ENCODE measurements around the gene SDF2. TPM values are rescaled to one million over a fixed set of nuclear protein-coding genes. Genes with fewer than 3 reads are reported as not detected.

The SDF2 gene
- total RNA-seq, 2 donors from 2014 or later = 52.3 to 53.1 TPM

DNA sequence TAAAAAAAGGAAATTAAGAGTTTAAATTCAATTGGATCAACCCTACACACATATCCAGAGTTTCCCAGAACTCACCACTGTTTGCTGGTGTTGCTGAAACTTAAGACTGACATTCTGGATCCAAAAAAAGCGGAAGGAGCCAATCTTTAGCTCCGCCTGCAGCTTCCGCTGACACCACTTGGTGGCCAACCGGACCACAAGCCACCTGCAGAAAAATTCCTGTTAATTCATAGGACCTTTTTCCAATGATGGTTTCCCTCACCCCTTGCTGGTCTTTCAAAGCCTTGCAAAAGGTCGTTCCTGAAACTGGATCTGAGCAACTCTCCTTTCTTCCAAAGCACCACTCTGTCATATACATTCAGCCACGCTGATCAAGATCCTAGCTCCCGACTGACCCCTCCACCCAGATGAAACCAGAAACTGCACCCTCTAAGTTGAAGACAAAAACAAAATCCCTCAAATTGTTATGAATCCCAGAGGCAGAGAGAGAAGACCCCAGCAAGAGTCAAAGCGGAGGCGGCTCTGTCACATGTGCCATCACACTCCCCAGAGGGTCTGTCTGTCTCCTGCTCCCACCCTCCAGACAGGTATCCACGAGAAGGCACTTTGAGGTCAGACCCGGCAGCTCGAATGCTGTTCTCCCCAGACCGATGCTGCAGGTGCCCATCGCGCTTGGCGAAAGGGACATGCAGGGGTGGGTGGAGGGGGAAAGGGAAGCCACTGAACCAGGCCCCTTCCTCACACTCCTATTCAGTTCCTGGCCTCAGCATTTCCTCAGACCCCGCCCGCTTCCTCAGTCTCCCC is 17.5 kb downstream of the SDF2 start:
- Histone ChIP-seq H3K4me1 (ENCODE audit: control insufficient read depth in 1 of 2, low read depth in 2 of 2) (peaks cover 13 to 40% of the 10 kb centered on the region in 2 donors), H3K36me3 (peaks cover 29% of the 10 kb centered on the region), H3K9me3 (no peaks in the 10 kb centered on the region), H3K27me3 (replicated peaks; ENCODE audit: insufficient read depth) (no peaks in the 10 kb centered on the region), H3K27ac (peak overlapping the region; percentile 84 to 97), H3K4me3 (peak overlapping the region; percentile 96)
- no peak for DNase-seq (ENCODE audit: low spot score)
- ATAC-seq (ENCODE audit: insufficient number of reproducible peaks, low FRiP score, low read depth) = no peak
- TF ChIP-seq, protein P1, sequence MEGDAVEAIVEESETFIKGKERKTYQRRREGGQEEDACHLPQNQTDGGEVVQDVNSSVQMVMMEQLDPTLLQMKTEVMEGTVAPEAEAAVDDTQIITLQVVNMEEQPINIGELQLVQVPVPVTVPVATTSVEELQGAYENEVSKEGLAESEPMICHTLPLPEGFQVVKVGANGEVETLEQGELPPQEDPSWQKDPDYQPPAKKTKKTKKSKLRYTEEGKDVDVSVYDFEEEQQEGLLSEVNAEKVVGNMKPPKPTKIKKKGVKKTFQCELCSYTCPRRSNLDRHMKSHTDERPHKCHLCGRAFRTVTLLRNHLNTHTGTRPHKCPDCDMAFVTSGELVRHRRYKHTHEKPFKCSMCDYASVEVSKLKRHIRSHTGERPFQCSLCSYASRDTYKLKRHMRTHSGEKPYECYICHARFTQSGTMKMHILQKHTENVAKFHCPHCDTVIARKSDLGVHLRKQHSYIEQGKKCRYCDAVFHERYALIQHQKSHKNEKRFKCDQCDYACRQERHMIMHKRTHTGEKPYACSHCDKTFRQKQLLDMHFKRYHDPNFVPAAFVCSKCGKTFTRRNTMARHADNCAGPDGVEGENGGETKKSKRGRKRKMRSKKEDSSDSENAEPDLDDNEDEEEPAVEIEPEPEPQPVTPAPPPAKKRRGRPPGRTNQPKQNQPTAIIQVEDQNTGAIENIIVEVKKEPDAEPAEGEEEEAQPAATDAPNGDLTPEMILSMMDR (IDR thresholded peaks at IDR 0.05) = peak; percentile 56

DNA sequence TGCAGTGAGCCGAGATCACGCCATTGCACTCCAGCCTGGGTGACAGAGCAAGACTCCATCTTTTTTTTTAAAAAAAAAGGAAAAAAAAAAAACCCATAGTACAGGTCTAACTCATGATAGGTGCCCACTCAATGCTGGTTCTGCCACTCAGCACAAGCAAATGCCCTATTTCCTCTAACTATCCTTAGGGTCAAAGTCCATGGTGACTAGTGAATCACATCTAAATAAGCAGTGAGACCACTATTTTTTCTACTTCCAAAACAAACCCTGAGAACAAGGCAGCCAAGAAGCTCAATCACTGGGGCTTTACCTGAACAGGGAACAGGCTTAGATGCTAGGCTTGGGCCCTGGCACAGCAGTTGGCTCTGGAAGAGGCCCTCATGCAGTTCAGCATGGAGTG is 20.1 kb downstream of the SDF2 start:
- H3K27me3 ChIP-seq (replicated peaks; ENCODE audit: insufficient read depth) = no peaks in the 10 kb centered on the region
- H3K36me3 ChIP-seq = peaks cover 38% of the 10 kb centered on the region

DNA sequence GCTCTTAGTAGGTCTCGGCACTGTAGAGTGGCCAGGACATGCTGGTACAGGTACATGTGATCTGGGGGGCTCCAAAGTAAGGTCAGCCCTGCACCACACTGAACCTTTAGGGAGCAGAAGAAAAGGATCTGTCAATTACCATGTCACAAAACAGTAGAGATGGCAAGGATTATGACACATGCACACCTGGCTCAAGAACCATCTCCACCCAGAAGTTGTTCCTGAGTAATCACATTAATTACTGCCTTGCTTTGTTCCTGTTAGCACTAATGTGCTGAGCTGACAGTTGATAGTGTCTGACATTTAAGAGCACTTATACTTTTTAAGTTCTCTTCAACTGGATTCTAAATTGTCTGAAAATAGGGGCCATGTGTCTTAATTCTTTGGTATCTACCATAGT is 26.2 kb downstream of the SDF2 start:
- Histone ChIP-seq H3K9me3 (no peaks in the 10 kb centered on the region), H3K36me3 (peaks cover 80% of the 10 kb centered on the region), H3K27ac (no peak overlapping the region), H3K27me3 (replicated peaks; ENCODE audit: insufficient read depth) (no peaks in the 10 kb centered on the region), H3K4me3 (no peak overlapping the region), H3K4me1 (ENCODE audit: control insufficient read depth in 1 of 2, low read depth in 2 of 2) (no peaks in the 10 kb centered on the region)
- ATAC-seq (ENCODE audit: insufficient number of reproducible peaks, low FRiP score, low read depth) (no peak), DNase-seq (ENCODE audit: low spot score) (no peak)
- TF ChIP-seq, protein P1 (IDR thresholded peaks at IDR 0.05) = no peak

More for the DNA sequence above, 20.1 kb downstream of the SDF2 start:
- no peak for DNase-seq (ENCODE audit: low spot score)
- Histone ChIP-seq H3K9me3 (no peaks in the 10 kb centered on the region), H3K4me1 (ENCODE audit: control insufficient read depth in 1 of 2, low read depth in 2 of 2) (peaks cover 13 to 32% of the 10 kb centered on the region in 2 donors), H3K27ac (no peak overlapping the region), H3K4me3 (no peak overlapping the region)
- no peak for ATAC-seq (ENCODE audit: insufficient number of reproducible peaks, low FRiP score, low read depth)
- TF ChIP-seq, protein P1 (IDR thresholded peaks at IDR 0.05) = no peak

DNA sequence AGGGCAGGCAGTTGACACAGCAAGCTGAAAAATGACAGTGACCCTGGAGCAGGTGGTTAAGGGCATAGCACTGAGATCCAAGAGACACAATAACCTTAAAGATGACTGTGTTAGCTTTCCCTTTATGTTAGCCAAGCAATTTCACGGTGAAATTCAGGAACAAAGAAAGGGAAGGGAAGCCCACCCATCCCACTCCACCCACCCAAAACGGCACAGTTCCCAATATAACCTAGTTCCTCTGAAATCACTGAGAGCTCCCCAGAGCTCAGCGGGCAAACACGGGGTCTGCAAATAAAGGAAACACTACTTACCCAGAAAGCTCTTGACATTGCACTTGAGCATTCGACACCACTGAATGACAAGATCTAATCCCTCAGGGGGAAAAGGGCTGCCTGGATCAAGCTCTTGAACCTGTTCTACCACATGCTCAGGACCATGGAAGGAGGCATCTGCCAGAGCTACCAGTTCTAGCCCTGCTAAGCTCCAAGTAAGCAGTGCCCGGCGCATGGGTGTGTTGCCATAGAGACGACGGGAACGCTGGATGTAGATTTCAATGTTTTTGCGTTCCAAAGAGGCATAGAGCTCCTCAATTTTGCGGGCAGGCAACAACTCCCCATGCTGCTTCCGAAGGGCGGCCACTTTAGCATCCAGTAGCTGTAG is 27.4 kb downstream of the SDF2 start:
- H3K4me3 ChIP-seq = no peak overlapping the region
- no peaks in the 10 kb centered on the region for H3K9me3 ChIP-seq
- H3K27me3 ChIP-seq (replicated peaks; ENCODE audit: insufficient read depth) = no peaks in the 10 kb centered on the region
- H3K4me1 ChIP-seq (ENCODE audit: control insufficient read depth in 1 of 2, low read depth in 2 of 2) = no peaks in the 10 kb centered on the region
- H3K27ac ChIP-seq = no peak overlapping the region
- TF ChIP-seq, protein P1 (IDR thresholded peaks at IDR 0.05) = no peak
- DNase-seq (ENCODE audit: low spot score) (no peak), ATAC-seq (ENCODE audit: insufficient number of reproducible peaks, low FRiP score, low read depth) (no peak)
- peaks cover 73% of the 10 kb centered on the region for H3K36me3 ChIP-seq

DNA sequence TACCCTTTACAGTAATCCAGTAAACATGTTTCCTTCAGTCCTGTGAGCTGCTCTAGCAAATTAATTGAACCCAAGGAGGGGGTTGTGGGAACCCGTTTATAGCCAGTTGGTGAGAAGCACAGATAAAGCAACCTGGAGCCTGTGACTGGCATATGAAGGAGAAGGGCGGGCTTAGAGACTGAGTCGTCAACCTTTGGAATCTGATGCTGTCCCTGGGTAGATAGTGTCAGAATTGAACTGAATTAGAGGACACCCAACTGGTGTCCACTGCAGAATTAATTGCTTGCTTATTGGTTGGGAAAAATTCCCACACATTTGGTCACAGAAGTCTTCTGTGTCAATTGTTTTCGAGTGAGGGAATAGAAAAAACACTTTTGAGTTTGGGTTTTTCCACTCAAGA is 34.9 kb downstream of the SDF2 start:
- ATAC-seq (ENCODE audit: insufficient number of reproducible peaks, low FRiP score, low read depth) = no peak
- H3K9me3 ChIP-seq = no peaks in the 10 kb centered on the region
- peaks cover 46% of the 10 kb centered on the region for H3K36me3 ChIP-seq

More for the DNA sequence above, 34.9 kb downstream of the SDF2 start:
- DNase-seq (ENCODE audit: low spot score) = no peak
- H3K4me3 ChIP-seq = no peak overlapping the region
- H3K4me1 ChIP-seq (ENCODE audit: control insufficient read depth in 1 of 2, low read depth in 2 of 2) = no peaks in the 10 kb centered on the region
- no peaks in the 10 kb centered on the region for H3K27me3 ChIP-seq (replicated peaks; ENCODE audit: insufficient read depth)
- no peak overlapping the region for H3K27ac ChIP-seq
- TF ChIP-seq, protein P1 (IDR thresholded peaks at IDR 0.05) = no peak

Data from thoracic aorta (tissue), 2 donors.